H9 (cell line): ENCODE results near the gene RBBP4. TPM values are rescaled to one million over a fixed set of nuclear protein-coding genes. Genes with fewer than 3 reads are reported as not detected.
"Not testable (repeated sequence)": the region's sequence is repeated elsewhere in the genome, so short reads cannot be mapped to it uniquely, and the experiment has no call there.

ENCODE experiments used
- DNase-seq: peaks from one replicate; pipeline ENCODE4 v3.0.0-alpha.2; 2017
- H2AFZ ChIP-seq: one replicate; pipeline ENCODE4 v1.6.1; 2013; ENCODE audit warnings: mild to moderate bottlenecking, low read length, control low read depth, moderate library complexity
- H2AK5ac ChIP-seq: 2 replicates; pipeline ENCODE4 v1.6.1; 2013; ENCODE audit warnings: low read length, control low read depth, mixed read lengths; ENCODE audit not compliant: insufficient read length
- H2BK120ac ChIP-seq: one replicate; pipeline ENCODE4 v1.6.1; 2013; ENCODE audit warnings: low read depth, mild to moderate bottlenecking, low read length, control low read depth, inconsistent platforms; ENCODE audit not compliant: poor library complexity, severe bottlenecking
- H2BK12ac ChIP-seq: 2 replicates; pipeline ENCODE4 v1.6.1; 2013; ENCODE audit warnings: low read length, control low read depth, mixed read lengths, low read depth; ENCODE audit not compliant: insufficient read length
- H2BK15ac ChIP-seq: 2 replicates; pipeline ENCODE4 v1.6.1; 2013; ENCODE audit warnings: low read depth, low read length, control low read depth
- H2BK20ac ChIP-seq: one replicate; pipeline ENCODE4 v1.6.1; 2013; ENCODE audit warnings: low read depth, mild to moderate bottlenecking, low read length, control low read depth, inconsistent platforms; ENCODE audit not compliant: poor library complexity, severe bottlenecking
- H2BK5ac ChIP-seq: 2 replicates; pipeline ENCODE4 v1.6.1; 2013; ENCODE audit warnings: low read length, control low read depth, mixed read lengths; ENCODE audit not compliant: insufficient read length
- H3K14ac ChIP-seq: 2 replicates; pipeline ENCODE4 v1.6.1; 2013; ENCODE audit warnings: low read length, control low read depth; ENCODE audit not compliant: insufficient read depth
- H3K18ac ChIP-seq: 2 replicates; pipeline ENCODE4 v1.6.1; 2013; ENCODE audit warnings: low read depth, mild to moderate bottlenecking, mixed read lengths, low read length, control low read depth; ENCODE audit not compliant: insufficient read length
- H3K23ac ChIP-seq: 2 replicates; pipeline ENCODE4 v1.6.1; 2013; ENCODE audit warnings: low read length, control low read depth, mixed read lengths, low read depth; ENCODE audit not compliant: insufficient read length
- H3K23me2 ChIP-seq: 2 replicates; pipeline ENCODE4 v1.6.1; 2013; ENCODE audit warnings: low read depth, mild to moderate bottlenecking, mixed read lengths, low read length, control low read depth; ENCODE audit not compliant: insufficient read length, poor library complexity, severe bottlenecking
- H3K27ac ChIP-seq: 2 replicates; pipeline ENCODE4 v1.5.1; 2013; ENCODE audit warnings: low read length, control low read depth, mixed read lengths, low read depth; ENCODE audit not compliant: insufficient read length
- H3K27me3 ChIP-seq: 2 replicates; pipeline ENCODE4 v1.6.1; 2013; ENCODE audit warnings: low read length, control low read depth, inconsistent platforms; ENCODE audit not compliant: insufficient read depth
- H3K4ac ChIP-seq: 2 replicates; pipeline ENCODE4 v1.6.1; 2013; ENCODE audit warnings: low read depth, mild to moderate bottlenecking, control low read depth, inconsistent platforms, low read length, moderate library complexity
- H3K4me1 ChIP-seq: 2 replicates; pipeline ENCODE4 v1.6.1; 2013; ENCODE audit warnings: low read length, control low read depth, inconsistent platforms; ENCODE audit not compliant: insufficient read depth
- H3K4me2 ChIP-seq: 2 replicates; pipeline ENCODE4 v1.6.1; 2013; ENCODE audit warnings: low read length, control low read depth, mixed read lengths; ENCODE audit not compliant: insufficient read length, insufficient read depth
- H3K56ac ChIP-seq: 2 replicates; pipeline ENCODE4 v1.6.1; 2013; ENCODE audit warnings: low read depth, mild to moderate bottlenecking, mixed read lengths, low read length, control low read depth; ENCODE audit not compliant: insufficient read length
- H3K79me1 ChIP-seq: 2 replicates; pipeline ENCODE4 v1.6.1; 2013; ENCODE audit warnings: low read depth, mild to moderate bottlenecking, moderate library complexity, low read length, control low read depth, inconsistent platforms; ENCODE audit not compliant: insufficient read depth, poor library complexity, severe bottlenecking
- H3K79me2 ChIP-seq: 2 replicates; pipeline ENCODE4 v1.6.1; 2013; ENCODE audit warnings: low read length, control low read depth, inconsistent platforms; ENCODE audit not compliant: insufficient read depth
- H3K9ac ChIP-seq: 2 replicates; pipeline ENCODE4 v1.6.1; 2013; ENCODE audit warnings: low read length, control low read depth, mixed read lengths; ENCODE audit not compliant: insufficient read length; ENCODE audit errors: extremely low read depth
- H3K9me3 ChIP-seq: one replicate; pipeline ENCODE4 v1.6.1; 2013; ENCODE audit warnings: low read depth, low read length, inconsistent platforms; ENCODE audit not compliant: control insufficient read depth
- H3T11ph ChIP-seq: one replicate; pipeline ENCODE4 v1.6.1; 2013; ENCODE audit warnings: mild to moderate bottlenecking, low read length, control low read depth, inconsistent platforms
- H4K20me1 ChIP-seq: one replicate; pipeline ENCODE4 v1.6.1; 2013; ENCODE audit not compliant: control insufficient read depth, insufficient read length, insufficient read depth
- H4K5ac ChIP-seq: 2 replicates; pipeline ENCODE4 v1.6.1; 2013; ENCODE audit warnings: low read depth, mild to moderate bottlenecking, mixed read lengths, low read length, control low read depth; ENCODE audit not compliant: insufficient read length
- H4K8ac ChIP-seq: replicated peaks from 2 replicates; pipeline ENCODE4 v1.6.1; 2013; ENCODE audit warnings: low read length, control low read depth, mixed read lengths, low read depth; ENCODE audit not compliant: insufficient read length
- H4K91ac ChIP-seq: 2 replicates; pipeline ENCODE4 v1.6.1; 2013; ENCODE audit warnings: low read depth, mild to moderate bottlenecking, moderate library complexity, mixed read lengths, low read length, control low read depth; ENCODE audit not compliant: insufficient read length
- H3K27ac Mint-ChIP-seq, 3 experiments: 2 replicates in 2 of 3; 3 replicates in 1 of 3; pipeline ENCODE4 v1.8.0; 2020 to 2021; ENCODE audit warnings: mixed read lengths in 3 of 3, mild to moderate bottlenecking in 1 of 3, moderate library complexity in 1 of 3
- H3K27me3 Mint-ChIP-seq: 2 replicates; pipeline ENCODE4 v1.8.0; 2021; ENCODE audit warnings: low read depth, mild to moderate bottlenecking, moderate library complexity, mixed read lengths
- H3K36me3 Mint-ChIP-seq, 3 experiments: 2 replicates in 2 of 3; 3 replicates in 1 of 3; pipeline ENCODE4 v1.8.0; 2020 to 2021; ENCODE audit warnings: low read depth in 3 of 3, mixed read lengths in 3 of 3; ENCODE audit not compliant: insufficient read depth in 1 of 3
- H3K4me1 Mint-ChIP-seq, 2 experiments: 2 replicates each; pipeline ENCODE4 v1.8.0; 2020; ENCODE audit warnings: mixed read lengths in 2 of 2
- H3K4me3 Mint-ChIP-seq, 2 experiments: 2 replicates in 1 of 2; 3 replicates in 1 of 2; pipeline ENCODE4 v1.8.0; 2020 to 2021; ENCODE audit warnings: mild to moderate bottlenecking in 2 of 2, mixed read lengths in 2 of 2, moderate library complexity in 1 of 2
- H3K9me3 Mint-ChIP-seq, 2 experiments: 2 replicates in 1 of 2; 3 replicates in 1 of 2; pipeline ENCODE4 v1.8.0; 2020; ENCODE audit warnings: mild to moderate bottlenecking in 2 of 2, mixed read lengths in 2 of 2, moderate library complexity in 1 of 2
- CTCF ChIP-seq: fragments of 200-600 bp; sonication (generic); conservative IDR thresholded peaks from 3 replicates; pipeline ENCODE4 v1.8.0; 2021; ENCODE audit warnings: antibody characterized with exemption, mild to moderate bottlenecking
- WGBS: extraction: QIAGEN DNeasy Blood & Tissue Kit; methylation state at CpG from one replicate; pipeline ENCODE4 v1.1.7; 2013; ENCODE audit warnings: missing lambda C conversion rate, low lambda C conversion rate, mixed read lengths; ENCODE audit not compliant: insufficient read length; ENCODE audit errors: extremely low coverage; 5-methylcytosine and 5-hydroxymethylcytosine counted together
- total RNA-seq: library from RNA; stranded (reverse); gene quantifications from 2 replicates; pipeline ENCODE4 v1.2.1, GENCODE V29; 2021

Gene RBBP4
- total RNA-seq, 1 experiment from 2014 or later: 416 TPM

- no peak overlapping the region for H3K23ac ChIP-seq
- H3K18ac ChIP-seq: no peak overlapping the region
- Mint-ChIP-seq H3K9me3 (no peaks in the 10 kb centered on the region), H3K36me3 (no peaks in the 10 kb centered on the region), H3K4me3 (no peak overlapping the region), H3K27me3 (peaks cover 11% of the 10 kb centered on the region), H3K4me1 (peaks cover 9 to 10% of the 10 kb centered on the region in 2 experiments; a peak in 3 of 4 replicates), H3K27ac (peak overlapping the region in 1 of 3 experiments; percentile 57; a peak in 2 of 7 replicates)
- H3K4me1 ChIP-seq: no peaks in the 10 kb centered on the region
- H3T11ph ChIP-seq: no peak overlapping the region
- no peaks in the 10 kb centered on the region for H3K27me3 ChIP-seq
- H3K27ac ChIP-seq: no peak overlapping the region
- no peak overlapping the region for H2AK5ac ChIP-seq
- H3K4me2 ChIP-seq: no peak overlapping the region
- no CpG with 5 or more reads among the region's 9 CpGs for WGBS
- no peak overlapping the region for H4K5ac ChIP-seq
- no peaks in the 10 kb centered on the region for H3K79me2 ChIP-seq
- no peak for DNase-seq
- no peaks in the 10 kb centered on the region for H3K9me3 ChIP-seq
- no peak overlapping the region for H3K14ac ChIP-seq
- no peak overlapping the region for H2AFZ ChIP-seq
- H2BK20ac ChIP-seq: no peak overlapping the region
- no peak overlapping the region for H4K8ac ChIP-seq
- H3K9ac ChIP-seq: no peak overlapping the region
- no peak overlapping the region for H3K4ac ChIP-seq
- no peak overlapping the region for H2BK120ac ChIP-seq
- no peaks in the 10 kb centered on the region for H3K79me1 ChIP-seq
- H4K20me1 ChIP-seq: no peaks in the 10 kb centered on the region
- no peak overlapping the region for H2BK12ac ChIP-seq
- TF ChIP-seq CTCF: no peak
- H3K23me2 ChIP-seq: no peaks in the 10 kb centered on the region
- no peak overlapping the region for H3K56ac ChIP-seq
- H4K91ac ChIP-seq: no peak overlapping the region
- H2BK5ac ChIP-seq: no peak overlapping the region
- no peak overlapping the region for H2BK15ac ChIP-seq
Observed at GRCh38 chr1:32696041-32696440, 45.0 kb downstream of the RBBP4 start.

- not testable (repeated sequence) for H3K18ac ChIP-seq, H3K4me2 ChIP-seq, H2BK120ac ChIP-seq, H2AK5ac ChIP-seq, H3K9me3 Mint-ChIP-seq, H3K56ac ChIP-seq, H3T11ph ChIP-seq, H3K79me2 ChIP-seq, DNase-seq, H3K4me1 ChIP-seq, H2BK20ac ChIP-seq, H2BK15ac ChIP-seq, H3K36me3 Mint-ChIP-seq, H4K20me1 ChIP-seq, H4K8ac ChIP-seq, H3K9me3 ChIP-seq, H3K27ac ChIP-seq, H4K5ac ChIP-seq, H4K91ac ChIP-seq, H3K79me1 ChIP-seq, H3K14ac ChIP-seq, H3K4me3 Mint-ChIP-seq, H3K27ac Mint-ChIP-seq, H3K4ac ChIP-seq, H3K23me2 ChIP-seq, H2BK12ac ChIP-seq, H3K9ac ChIP-seq, H2BK5ac ChIP-seq, H3K27me3 ChIP-seq, H2AFZ ChIP-seq, H3K23ac ChIP-seq
- WGBS: no CpG with 5 or more reads among the region's 8 CpGs
- Mint-ChIP-seq H3K27me3 (peaks cover 20% of the 10 kb centered on the region), H3K4me1 (peaks cover 13 to 14% of the 10 kb centered on the region in 2 experiments)
Observed at GRCh38 chr1:32696996-32697395, 46.0 kb downstream of the RBBP4 start.
